HFFc6 (cell line): ENCODE data around the gene GABRB3. TPM values are rescaled to one million over a fixed set of nuclear protein-coding genes. Genes with fewer than 3 reads are reported as not detected.
"Not testable (repeated sequence)": the region's sequence is repeated elsewhere in the genome, so short reads cannot be mapped to it uniquely, and the experiment has no call there.

Experiments
- DNase-seq: peaks from one replicate; pipeline ENCODE4 v3.0.0-alpha.2; 2018
- H3K27ac Mint-ChIP-seq: 2 replicates; pipeline ENCODE4 v1.8.0; 2020; ENCODE audit warnings: mild to moderate bottlenecking, mixed read lengths
- H3K27me3 Mint-ChIP-seq: 2 replicates; pipeline ENCODE4 v1.8.0; 2021; ENCODE audit warnings: mild to moderate bottlenecking, moderate library complexity, mixed read lengths; ENCODE audit not compliant: insufficient read depth
- H3K36me3 Mint-ChIP-seq: 2 replicates; pipeline ENCODE4 v1.8.0; 2021; ENCODE audit warnings: low read depth, mixed read lengths
- H3K4me1 Mint-ChIP-seq: 2 replicates; pipeline ENCODE4 v1.8.0; 2020; ENCODE audit warnings: low read depth, mixed read lengths
- H3K4me3 Mint-ChIP-seq: 2 replicates; pipeline ENCODE4 v1.8.0; 2020; ENCODE audit warnings: mild to moderate bottlenecking, moderate library complexity, mixed read lengths
- H3K9me3 Mint-ChIP-seq: 2 replicates; pipeline ENCODE4 v1.8.0; 2020; ENCODE audit warnings: mild to moderate bottlenecking, mixed read lengths
- total RNA-seq, 6 experiments: library from RNA; stranded (reverse); fragmentation: NEBNext Ultra II Directional; extraction: Animal tissue kit (Norgen Biotek cat#: 25700); gene quantifications; 2 replicates in 1 of 6; 3 replicates in 5 of 6; pipeline ENCODE4 v1.2.3, GENCODE V29; 2021
- TF ChIP-seq, protein P1 (sequence below): fragments of 200-600 bp; sonication (generic); IDR thresholded peaks from 2 replicates; pipeline ENCODE4 v1.5.0; 2021; ENCODE audit warnings: antibody characterized with exemption, mild to moderate bottlenecking

GABRB3 gene
- total RNA-seq, 6 experiments from 2014 or later, result 0.46 to 5.2 (median 0.92) TPM

- peaks cover 4% of the 10 kb centered on the region; the same call in 1 of the 2 replicates for H3K27me3 Mint-ChIP-seq
- H3K4me3 Mint-ChIP-seq, result no peak overlapping the region
- no peaks in the 10 kb centered on the region for H3K4me1 Mint-ChIP-seq
- DNase-seq, result no peak
- H3K27ac Mint-ChIP-seq, result no peak overlapping the region
- peaks cover 2% of the 10 kb centered on the region for H3K36me3 Mint-ChIP-seq
- H3K9me3 Mint-ChIP-seq, result peaks cover 50% of the 10 kb centered on the region
- TF ChIP-seq, protein P1, sequence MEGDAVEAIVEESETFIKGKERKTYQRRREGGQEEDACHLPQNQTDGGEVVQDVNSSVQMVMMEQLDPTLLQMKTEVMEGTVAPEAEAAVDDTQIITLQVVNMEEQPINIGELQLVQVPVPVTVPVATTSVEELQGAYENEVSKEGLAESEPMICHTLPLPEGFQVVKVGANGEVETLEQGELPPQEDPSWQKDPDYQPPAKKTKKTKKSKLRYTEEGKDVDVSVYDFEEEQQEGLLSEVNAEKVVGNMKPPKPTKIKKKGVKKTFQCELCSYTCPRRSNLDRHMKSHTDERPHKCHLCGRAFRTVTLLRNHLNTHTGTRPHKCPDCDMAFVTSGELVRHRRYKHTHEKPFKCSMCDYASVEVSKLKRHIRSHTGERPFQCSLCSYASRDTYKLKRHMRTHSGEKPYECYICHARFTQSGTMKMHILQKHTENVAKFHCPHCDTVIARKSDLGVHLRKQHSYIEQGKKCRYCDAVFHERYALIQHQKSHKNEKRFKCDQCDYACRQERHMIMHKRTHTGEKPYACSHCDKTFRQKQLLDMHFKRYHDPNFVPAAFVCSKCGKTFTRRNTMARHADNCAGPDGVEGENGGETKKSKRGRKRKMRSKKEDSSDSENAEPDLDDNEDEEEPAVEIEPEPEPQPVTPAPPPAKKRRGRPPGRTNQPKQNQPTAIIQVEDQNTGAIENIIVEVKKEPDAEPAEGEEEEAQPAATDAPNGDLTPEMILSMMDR, result no peak
These were observed 50.2 kb downstream of the GABRB3 start for GRCh38 chr15:26722621-26723160.

- no peaks in the 10 kb centered on the region for H3K4me1 Mint-ChIP-seq
- TF ChIP-seq, protein P1, result no peak
- H3K27me3 Mint-ChIP-seq, result peaks cover 4% of the 10 kb centered on the region; the same call in 1 of the 2 replicates
- H3K9me3 Mint-ChIP-seq, result peaks cover 57% of the 10 kb centered on the region
- H3K27ac Mint-ChIP-seq, result no peak overlapping the region
- no peak for DNase-seq
- H3K4me3 Mint-ChIP-seq, result no peak overlapping the region
- peaks cover 9% of the 10 kb centered on the region for H3K36me3 Mint-ChIP-seq
These were observed 51.5 kb downstream of the GABRB3 start for GRCh38 chr15:26721232-26721967.

DNA sequence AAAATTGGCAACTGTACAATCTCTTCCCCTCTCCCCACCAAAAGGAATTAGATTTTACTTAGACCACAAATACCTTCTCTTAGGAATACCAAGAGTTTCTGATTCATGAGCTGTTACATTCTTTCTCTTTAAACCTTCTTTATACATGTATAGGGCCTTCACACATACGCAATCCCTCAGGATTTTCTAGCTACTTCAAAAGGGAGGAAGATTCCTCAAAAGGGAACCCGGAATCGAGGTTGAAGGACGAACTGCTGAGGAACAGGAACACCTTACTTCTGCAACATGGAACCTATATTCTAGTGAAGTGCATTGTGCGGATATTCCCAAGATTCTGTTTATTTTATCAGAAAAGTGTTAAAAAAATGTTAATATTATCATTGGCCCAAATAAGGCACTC, 52.3 kb downstream of the GABRB3 start:
- Mint-ChIP-seq H3K9me3 (peaks cover 62% of the 10 kb centered on the region), H3K4me1 (no peaks in the 10 kb centered on the region), H3K27me3 (peaks cover 4% of the 10 kb centered on the region; the same call in 1 of the 2 replicates)

GRCh38 chr15:26719866-26720265, 53.0 kb downstream of the GABRB3 start:
- peaks cover 56% of the 10 kb centered on the region for H3K9me3 Mint-ChIP-seq
- not testable (repeated sequence) for DNase-seq, H3K36me3 Mint-ChIP-seq, H3K4me3 Mint-ChIP-seq, H3K27ac Mint-ChIP-seq, H3K27me3 Mint-ChIP-seq, H3K4me1 Mint-ChIP-seq

More for the DNA sequence above, 52.3 kb downstream of the GABRB3 start:
- TF ChIP-seq, protein P1, result no peak
- Mint-ChIP-seq H3K4me3 (no peak overlapping the region), H3K36me3 (peaks cover 9% of the 10 kb centered on the region), H3K27ac (no peak overlapping the region)
- DNase-seq, result no peak

DNA sequence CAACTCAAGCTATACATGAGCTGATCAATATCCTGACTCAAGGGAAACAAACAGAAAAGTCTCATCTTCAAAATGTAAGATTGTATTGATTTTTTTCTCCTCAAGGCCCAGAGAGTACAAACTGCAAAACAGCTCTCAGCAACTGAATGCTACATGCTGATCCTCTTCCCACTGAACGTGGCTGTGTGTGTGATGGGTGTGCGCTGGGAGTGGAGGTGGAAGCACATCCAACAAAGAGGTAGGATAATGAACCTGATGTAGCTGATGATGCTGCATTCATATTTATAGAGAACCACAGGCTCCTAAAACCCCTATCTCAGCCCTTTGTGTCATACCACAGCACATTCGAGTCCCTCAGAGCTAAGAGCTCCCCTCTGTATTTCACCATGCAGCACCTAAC, 56.8 kb downstream of the GABRB3 start:
- H3K27me3 Mint-ChIP-seq, result peaks cover 2% of the 10 kb centered on the region; the same call in 1 of the 2 replicates
- H3K4me1 Mint-ChIP-seq, result no peaks in the 10 kb centered on the region
- H3K36me3 Mint-ChIP-seq, result peaks cover 15% of the 10 kb centered on the region
- H3K27ac Mint-ChIP-seq, result no peak overlapping the region
- peaks cover 75% of the 10 kb centered on the region for H3K9me3 Mint-ChIP-seq
- H3K4me3 Mint-ChIP-seq, result no peak overlapping the region
- no peak for DNase-seq
- TF ChIP-seq, protein P1, result no peak

GRCh38 chr15:26713498-26713897, 59.4 kb downstream of the GABRB3 start:
- no peaks in the 10 kb centered on the region for H3K4me1 Mint-ChIP-seq
- no peak for DNase-seq
- H3K4me3 Mint-ChIP-seq, result no peak overlapping the region
- H3K27me3 Mint-ChIP-seq, result peaks cover 2% of the 10 kb centered on the region; the same call in 1 of the 2 replicates
- TF ChIP-seq, protein P1, result no peak
- peaks cover 68% of the 10 kb centered on the region for H3K9me3 Mint-ChIP-seq
- no peak overlapping the region for H3K27ac Mint-ChIP-seq
- H3K36me3 Mint-ChIP-seq, result peaks cover 15% of the 10 kb centered on the region
